Keratinocyte (primary cell): Measurements from ENCODE around the gene TUSC2. TPM values are rescaled to one million over a fixed set of nuclear protein-coding genes. Genes with fewer than 3 reads are reported as not detected.

ENCODE experiments used
- DNase-seq: peaks from one replicate; pipeline ENCODE4 v3.0.0-alpha.2; 2011; ENCODE audit warnings: low read depth, missing footprints, low spot score
- FAIRE-seq: peaks from 2 replicates; lab custom pipeline; 2011; peaks lifted over from hg19 to GRCh38; lab: Jason Lieb, UNC
- H2AFZ ChIP-seq: 2 replicates; pipeline ENCODE4 v1.6.0; 2012; ENCODE audit warnings: low read length, control low read depth, inconsistent platforms; ENCODE audit not compliant: control insufficient read depth
- H3K27ac ChIP-seq: 2 replicates; pipeline ENCODE4 v1.5.1; 2011; ENCODE audit warnings: low read length; ENCODE audit not compliant: control insufficient read depth, insufficient read depth
- H3K27me3 ChIP-seq: 3 replicates; pipeline ENCODE4 v1.6.0; 2011; ENCODE audit warnings: low read length; ENCODE audit not compliant: control insufficient read depth, insufficient read depth; ENCODE audit errors: extremely low read depth
- H3K36me3 ChIP-seq, 2 experiments: 2 replicates in 1 of 2; 3 replicates in 1 of 2; pipeline ENCODE4 v1.5.1; 2011; ENCODE audit warnings: low read length in 2 of 2, mild to moderate bottlenecking in 1 of 2; ENCODE audit not compliant: control insufficient read depth in 2 of 2, insufficient read depth in 2 of 2; ENCODE audit errors: extremely low read depth in 1 of 2
- H3K4me1 ChIP-seq: 3 replicates; pipeline ENCODE4 v1.5.1; 2011; ENCODE audit warnings: low read length; ENCODE audit not compliant: control insufficient read depth, insufficient read depth; ENCODE audit errors: extremely low read depth
- H3K4me2 ChIP-seq: 3 replicates; pipeline ENCODE4 v1.6.0; 2011; ENCODE audit warnings: low read depth, low read length; ENCODE audit not compliant: control insufficient read depth, insufficient read depth; ENCODE audit errors: extremely low read depth
- H3K4me3 ChIP-seq, 3 experiments: fragments of 200-600 bp in 1 of 3; sonication (generic) in 1 of 3; 2 replicates in 2 of 3; 3 replicates in 1 of 3; pipeline ENCODE4 v1.5.1; 2011 to 2016; ENCODE audit warnings: low read length in 3 of 3, mild to moderate bottlenecking in 3 of 3, control low read depth in 2 of 3, inconsistent platforms in 1 of 3, low read depth in 1 of 3, mixed read lengths in 1 of 3, mixed run types in 1 of 3, moderate library complexity in 1 of 3; ENCODE audit not compliant: control insufficient read depth in 2 of 3, insufficient read depth in 2 of 3; ENCODE audit errors: extremely low read depth in 1 of 3
- H3K79me2 ChIP-seq: 2 replicates; pipeline ENCODE4 v1.6.0; 2012; ENCODE audit warnings: low read length; ENCODE audit not compliant: control insufficient read depth, insufficient read depth
- H3K9ac ChIP-seq: 3 replicates; pipeline ENCODE4 v1.6.0; 2011; ENCODE audit warnings: low read length; ENCODE audit not compliant: control insufficient read depth, insufficient read depth; ENCODE audit errors: extremely low read depth
- H3K9me1 ChIP-seq: 3 replicates; pipeline ENCODE4 v1.6.0; 2011; ENCODE audit warnings: low read length; ENCODE audit not compliant: control insufficient read depth, insufficient read depth; ENCODE audit errors: extremely low read depth
- H3K9me3 ChIP-seq: 2 replicates; pipeline ENCODE4 v1.5.1; 2012; ENCODE audit warnings: low read depth, low read length; ENCODE audit not compliant: control insufficient read depth
- H4K20me1 ChIP-seq: 3 replicates; pipeline ENCODE4 v1.6.0; 2011; ENCODE audit warnings: low read length; ENCODE audit not compliant: control insufficient read depth, insufficient read depth; ENCODE audit errors: extremely low read depth
- CTCF ChIP-seq, 3 experiments: IDR thresholded peaks in 1 of 3; conservative IDR thresholded peaks in 1 of 3; optimal IDR thresholded peaks in 1 of 3; 2 replicates in 2 of 3; 3 replicates in 1 of 3; pipeline versions ENCODE3 to v1.5.1; 2011; ENCODE audit warnings: low read length in 3 of 3, mild to moderate bottlenecking in 3 of 3, moderate library complexity in 2 of 3, control low read depth in 1 of 3, inconsistent platforms in 1 of 3; ENCODE audit not compliant: insufficient read depth in 2 of 3; ENCODE audit errors: extremely low read depth in 1 of 3
- EZH2 ChIP-seq: IDR thresholded peaks from one replicate; pipeline ENCODE4 v1.6.1; 2012; ENCODE audit warnings: inconsistent platforms, mild to moderate bottlenecking, low read length, moderate library complexity
- dilution Hi-C: fragments of 300-500 bp; cut with MboI; formaldehyde crosslinking; loops from one replicate; pipeline ENCODE4 v1.7.0; 2020; ENCODE audit warnings: low sequenced_read_pairs; ENCODE audit not compliant: extremely low pct_ligation_motif_present
- polyA plus RNA-seq, 5 experiments: library from polyadenylated mRNA; depleted of rRNA in 3 of 5; stranded (reverse) in 3 of 5; stranded (forward) in 1 of 5; unstranded in 1 of 5; fragments of >200 nt; gene quantifications; 1 replicate in 1 of 5; 2 replicates in 3 of 5; 3 replicates in 1 of 5; pipeline versions ENCODE4 v1.2.1 to v1.2.3, GENCODE V29; 2011 to 2012; ENCODE audit warnings: missing spikeins in 2 of 5, low read depth in 1 of 5, low replicate concordance in 1 of 5

The TUSC2 gene
- polyA plus RNA-seq, 1 donor (not counting 4 experiments of a cell fraction or from before 2014, with no cell fraction given): 30.5 TPM

GRCh38 chr3:50354850-50355249 is 26.8 kb upstream of the TUSC2 start:
- H3K9me3 ChIP-seq: no peaks in the 10 kb centered on the region
- H3K9me1 ChIP-seq: peaks cover 2% of the 10 kb centered on the region
- DNase-seq: no peak
- H3K9ac ChIP-seq: no peak overlapping the region
- peaks cover 6% of the 10 kb centered on the region for H4K20me1 ChIP-seq
- peaks cover 41% of the 10 kb centered on the region for H3K4me1 ChIP-seq
- no peak overlapping the region for H2AFZ ChIP-seq
- dilution Hi-C loops: no loop called here
- peaks cover 26 to 30% of the 10 kb centered on the region in 2 experiments for H3K36me3 ChIP-seq
- TF ChIP-seq EZH2 (no peak), CTCF (optimal IDR thresholded peaks at IDR 0.05 in 1 of 3, IDR thresholded peaks at IDR 0.05 in 1 of 3, conservative IDR thresholded peaks at IDR 0.05 in 1 of 3; ENCODE audit: extremely low read depth in 1 of 3, insufficient read depth in 2 of 3, low read length in 3 of 3) (no peak)
- no peaks in the 10 kb centered on the region for H3K27me3 ChIP-seq
- H3K27ac ChIP-seq: no peak overlapping the region
- FAIRE-seq: no peak
- H3K4me3 ChIP-seq: no peak overlapping the region
- H3K4me2 ChIP-seq: no peak overlapping the region
- peaks cover 60% of the 10 kb centered on the region for H3K79me2 ChIP-seq

- no peak overlapping the region for H2AFZ ChIP-seq
- DNase-seq (no peak), FAIRE-seq (no peak)
- H3K79me2 ChIP-seq: peaks cover 59% of the 10 kb centered on the region
- no peak overlapping the region for H3K4me3 ChIP-seq
- no peak overlapping the region for H3K27ac ChIP-seq
- TF ChIP-seq CTCF (optimal IDR thresholded peaks at IDR 0.05 in 1 of 3, IDR thresholded peaks at IDR 0.05 in 1 of 3, conservative IDR thresholded peaks at IDR 0.05 in 1 of 3; ENCODE audit: extremely low read depth in 1 of 3, insufficient read depth in 2 of 3, low read length in 3 of 3): no peak
- TF ChIP-seq EZH2: no peak
- peaks cover 45% of the 10 kb centered on the region for H3K4me1 ChIP-seq
- H3K36me3 ChIP-seq: peaks cover 26 to 30% of the 10 kb centered on the region in 2 experiments
- dilution Hi-C loops: no loop called here
- H3K9ac ChIP-seq: no peak overlapping the region
- H3K9me3 ChIP-seq: no peaks in the 10 kb centered on the region
- peaks cover 6% of the 10 kb centered on the region for H4K20me1 ChIP-seq
- peaks cover 2% of the 10 kb centered on the region for H3K9me1 ChIP-seq
- H3K27me3 ChIP-seq: no peaks in the 10 kb centered on the region
- H3K4me2 ChIP-seq: no peak overlapping the region
Measured at GRCh38 chr3:50354186-50354764, 26.3 kb upstream of the TUSC2 start.
